Tibial nerve (tissue), 4 donors: Measurements from ENCODE around the gene DNAJC12. TPM values are rescaled to one million over a fixed set of nuclear protein-coding genes. Genes with fewer than 3 reads are reported as not detected.

Experiments
- DNase-seq, 2 donors: peaks; one replicate each; pipeline ENCODE4 v3.0.0-alpha.2; 2019; ENCODE audit warnings: low spot score in 2 of 2
- H3K27ac ChIP-seq, 4 donors: fragments of 200-600 bp; sonication (generic) in 3 of 4; one replicate each; pipeline ENCODE4 v1.5.1; 2017 to 2019; ENCODE audit warnings: mild to moderate bottlenecking in 1 of 4
- H3K27me3 ChIP-seq, 2 donors: fragments of 200-600 bp; sonication (generic) in 1 of 2; one replicate each; pipeline versions ENCODE4 v1.5.1 to v1.6.0; 2017 to 2019
- H3K36me3 ChIP-seq, 3 donors: fragments of 200-600 bp; sonication (generic); one replicate each; pipeline ENCODE4 v1.5.1; 2018 to 2019
- H3K4me1 ChIP-seq, 4 donors: fragments of 200-600 bp; sonication (generic) in 3 of 4; one replicate each; pipeline ENCODE4 v1.5.1; 2017 to 2019
- H3K4me3 ChIP-seq, 4 donors: fragments of 200-600 bp; sonication (generic) in 3 of 4; one replicate each; pipeline ENCODE4 v1.5.1; 2017 to 2019; ENCODE audit warnings: mild to moderate bottlenecking in 1 of 4, moderate library complexity in 1 of 4
- H3K9me3 ChIP-seq, 4 donors: fragments of 200-600 bp; sonication (generic) in 3 of 4; one replicate each; pipeline ENCODE4 v1.5.1; 2017 to 2019
- EP300 ChIP-seq, 2 donors: sonication (generic); formaldehyde crosslinking; IDR thresholded peaks; one replicate each; pipeline ENCODE4 v1.6.1; 2017; ENCODE audit warnings: antibody characterized with exemption in 2 of 2, mild to moderate bottlenecking in 1 of 2
- POLR2A ChIP-seq, 2 donors: fragments of 450-650 bp; IDR thresholded peaks; one replicate each; pipeline ENCODE4 v1.6.1; 2017; ENCODE audit warnings: antibody characterized with exemption in 2 of 2, mild to moderate bottlenecking in 2 of 2, moderate library complexity in 2 of 2
- WGBS, 2 donors: methylation state at CpG; one replicate each; pipeline ENCODE4 v1.1.5; 2018; 5-methylcytosine and 5-hydroxymethylcytosine counted together
- total RNA-seq, 4 donors: library from RNA; depleted of rRNA; stranded (reverse); fragments of >200 nt; gene quantifications; one replicate each; pipeline ENCODE4 v1.1.0, GENCODE V29; 2016
- TF ChIP-seq, protein P1 (sequence below), 5 experiments: fragments of 200-600 bp in 3 of 5; fragments of 450-650 bp in 2 of 5; sonication (generic) in 3 of 5; IDR thresholded peaks; one replicate each; pipeline ENCODE4 v1.5.1; 2016 to 2019; ENCODE audit warnings: antibody characterized with exemption in 5 of 5, mild to moderate bottlenecking in 3 of 5, moderate library complexity in 2 of 5

The DNAJC12 gene
- total RNA-seq, 4 donors from 2014 or later, result 1.2 to 5.4 (median 3.3) TPM

DNA sequence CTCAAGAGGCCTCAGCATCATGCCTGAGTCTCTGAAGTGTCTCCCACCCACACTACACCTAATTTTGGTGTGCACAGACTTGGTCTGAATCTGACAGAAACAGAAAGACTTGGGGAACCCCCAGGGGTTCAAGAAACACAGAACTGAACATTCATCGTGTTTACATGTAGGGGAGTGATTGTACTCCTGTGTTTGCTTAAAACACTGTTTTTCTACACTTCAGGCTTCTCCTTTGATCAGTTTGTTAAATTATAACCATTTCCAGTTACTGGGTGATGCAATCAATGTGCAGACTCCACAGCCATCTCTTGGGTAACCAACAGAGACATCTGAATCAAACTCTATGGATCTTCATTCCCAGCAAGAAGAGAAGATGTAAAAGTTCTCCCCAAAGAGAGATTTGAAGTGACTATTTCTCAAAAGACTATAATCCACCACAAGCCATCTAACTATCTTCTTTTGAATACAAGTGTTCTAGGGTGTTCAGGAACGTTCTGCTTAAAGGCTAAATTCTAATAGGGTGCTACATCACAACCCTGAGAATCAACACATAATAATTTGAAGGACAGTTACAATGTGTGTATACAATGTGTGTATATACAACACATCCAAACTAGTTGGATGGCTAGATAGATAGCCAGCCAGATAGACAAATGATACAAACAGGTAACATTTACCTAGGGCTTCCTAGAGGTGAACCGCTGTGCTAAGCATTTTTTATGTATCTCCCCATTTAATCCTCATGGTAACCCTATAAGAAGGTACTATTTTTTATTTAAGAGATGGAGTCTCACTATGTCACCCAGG, 34.2 kb downstream of the DNAJC12 start:
- Histone ChIP-seq H3K4me3 (no peak overlapping the region), H3K27ac (no peak overlapping the region), H3K9me3 (no peaks in the 10 kb centered on the region), H3K4me1 (no peaks in the 10 kb centered on the region), H3K27me3 (no peaks in the 10 kb centered on the region), H3K36me3 (no peaks in the 10 kb centered on the region)
- 75 to 77% methylated on average over 3 of the region's 3 CpGs for WGBS, 2 donors
- no peak for DNase-seq
- TF ChIP-seq POLR2A (IDR thresholded peaks at IDR 0.05), result no peak
- TF ChIP-seq EP300 (IDR thresholded peaks at IDR 0.05), result no peak
- TF ChIP-seq, protein P1, sequence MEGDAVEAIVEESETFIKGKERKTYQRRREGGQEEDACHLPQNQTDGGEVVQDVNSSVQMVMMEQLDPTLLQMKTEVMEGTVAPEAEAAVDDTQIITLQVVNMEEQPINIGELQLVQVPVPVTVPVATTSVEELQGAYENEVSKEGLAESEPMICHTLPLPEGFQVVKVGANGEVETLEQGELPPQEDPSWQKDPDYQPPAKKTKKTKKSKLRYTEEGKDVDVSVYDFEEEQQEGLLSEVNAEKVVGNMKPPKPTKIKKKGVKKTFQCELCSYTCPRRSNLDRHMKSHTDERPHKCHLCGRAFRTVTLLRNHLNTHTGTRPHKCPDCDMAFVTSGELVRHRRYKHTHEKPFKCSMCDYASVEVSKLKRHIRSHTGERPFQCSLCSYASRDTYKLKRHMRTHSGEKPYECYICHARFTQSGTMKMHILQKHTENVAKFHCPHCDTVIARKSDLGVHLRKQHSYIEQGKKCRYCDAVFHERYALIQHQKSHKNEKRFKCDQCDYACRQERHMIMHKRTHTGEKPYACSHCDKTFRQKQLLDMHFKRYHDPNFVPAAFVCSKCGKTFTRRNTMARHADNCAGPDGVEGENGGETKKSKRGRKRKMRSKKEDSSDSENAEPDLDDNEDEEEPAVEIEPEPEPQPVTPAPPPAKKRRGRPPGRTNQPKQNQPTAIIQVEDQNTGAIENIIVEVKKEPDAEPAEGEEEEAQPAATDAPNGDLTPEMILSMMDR (IDR thresholded peaks at IDR 0.05), result no peak

DNA sequence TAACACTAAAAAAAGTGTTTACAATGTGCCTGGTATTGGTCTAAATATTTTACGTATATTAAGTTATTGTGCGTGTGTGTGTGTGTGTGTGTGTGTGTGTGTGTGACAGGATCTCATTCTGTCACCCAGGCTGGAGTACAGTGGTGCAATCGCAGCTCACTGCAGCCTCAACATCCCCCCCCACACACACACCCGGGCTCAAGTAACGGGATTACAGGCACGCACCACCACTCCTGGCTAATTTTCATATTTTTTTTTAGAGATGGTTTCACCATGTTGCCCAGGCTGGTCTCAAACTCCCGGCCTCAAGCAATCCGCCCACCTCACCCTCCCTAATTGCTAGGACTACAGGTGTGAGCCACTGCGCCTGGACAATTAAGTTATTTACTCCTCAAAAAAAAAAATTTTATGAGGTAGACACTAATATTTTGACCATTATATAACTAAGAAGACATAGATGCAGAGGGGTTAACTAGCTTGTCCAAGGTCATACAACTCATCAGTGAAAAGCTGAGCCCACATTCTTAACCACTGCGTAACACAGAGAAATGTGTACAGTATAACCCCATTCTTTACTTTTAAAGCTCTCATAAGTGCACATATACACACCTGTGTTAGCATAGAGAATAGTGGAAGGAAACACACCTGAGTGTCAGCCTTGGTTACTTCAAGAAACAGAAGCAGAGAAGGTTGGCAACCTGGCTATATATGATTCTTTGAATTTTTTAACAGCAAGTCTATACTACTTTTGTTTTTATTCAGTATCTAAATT, 35.0 kb downstream of the DNAJC12 start:
- no peak overlapping the region for H3K27ac ChIP-seq
- H3K36me3 ChIP-seq, result no peaks in the 10 kb centered on the region
- WGBS, 2 donors, result 81 to 84% methylated on average over 10 of the region's 10 CpGs
- no peak overlapping the region for H3K4me3 ChIP-seq
- no peak for TF ChIP-seq EP300 (IDR thresholded peaks at IDR 0.05)
- no peaks in the 10 kb centered on the region for H3K27me3 ChIP-seq
- no peaks in the 10 kb centered on the region for H3K9me3 ChIP-seq
- DNase-seq, result no peak
- H3K4me1 ChIP-seq, result no peaks in the 10 kb centered on the region

DNA sequence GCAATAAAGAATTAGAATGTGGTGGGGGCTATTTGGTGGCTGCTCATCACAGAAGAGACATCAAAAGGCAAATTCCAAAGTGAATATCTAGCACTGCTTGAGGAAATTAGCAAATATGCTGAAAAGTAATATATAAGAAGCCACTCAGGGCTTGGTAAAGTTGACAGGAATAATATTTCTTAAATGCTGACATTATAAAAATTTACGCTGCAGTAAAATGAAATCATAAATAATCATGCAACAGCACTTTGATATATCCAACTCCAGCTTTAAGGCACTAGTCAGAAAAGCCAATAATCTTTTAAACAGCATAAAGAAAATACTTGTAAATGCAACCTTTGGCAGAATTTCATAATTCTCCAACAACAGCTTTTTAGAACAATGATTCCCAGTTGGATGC, 36.9 kb downstream of the DNAJC12 start:
- WGBS, 2 donors, result 91 to 93% methylated on average over 1 of the region's 1 CpG
- DNase-seq, result no peak
- H3K9me3 ChIP-seq, result no peaks in the 10 kb centered on the region
- no peaks in the 10 kb centered on the region for H3K4me1 ChIP-seq
- no peak overlapping the region for H3K4me3 ChIP-seq
- no peaks in the 10 kb centered on the region for H3K36me3 ChIP-seq
- H3K27me3 ChIP-seq, result no peaks in the 10 kb centered on the region
- H3K27ac ChIP-seq, result no peak overlapping the region
- TF ChIP-seq POLR2A (IDR thresholded peaks at IDR 0.05), result no peak

DNA sequence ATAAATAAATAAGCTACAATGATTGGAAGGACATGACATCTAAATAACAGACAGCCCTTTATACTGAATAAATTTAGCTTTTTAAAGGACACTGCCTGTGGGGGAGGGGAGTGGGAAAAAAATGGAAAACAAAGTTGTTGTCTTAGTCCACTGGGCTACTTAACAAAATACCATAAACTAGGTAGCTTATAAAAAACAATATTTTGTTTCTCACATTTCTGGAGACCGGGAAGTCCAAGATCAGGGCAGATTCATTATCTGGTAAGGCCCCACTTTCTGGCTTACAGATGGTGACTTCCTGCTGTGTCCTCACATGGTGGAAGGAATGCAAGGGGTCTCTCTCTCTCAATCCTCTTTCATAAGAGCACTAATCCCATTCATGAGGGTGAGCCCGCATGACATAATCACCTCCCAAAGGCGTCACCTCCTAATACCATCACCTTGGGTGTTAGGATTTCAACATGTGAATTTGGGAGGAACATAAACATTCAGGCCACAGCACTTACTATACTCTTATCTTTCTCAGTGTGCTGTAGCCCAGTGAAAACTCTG, 43.0 kb downstream of the DNAJC12 start:
- no peak for TF ChIP-seq POLR2A (IDR thresholded peaks at IDR 0.05)
- no peak for TF ChIP-seq EP300 (IDR thresholded peaks at IDR 0.05)
- TF ChIP-seq, protein P1 (IDR thresholded peaks at IDR 0.05), result no peak
- 63 to 69% methylated on average over 3 of the region's 3 CpGs for WGBS, 2 donors
- Histone ChIP-seq H3K27me3 (no peaks in the 10 kb centered on the region), H3K4me1 (no peaks in the 10 kb centered on the region), H3K9me3 (no peaks in the 10 kb centered on the region), H3K27ac (no peak overlapping the region), H3K4me3 (no peak overlapping the region), H3K36me3 (no peaks in the 10 kb centered on the region)
- no peak for DNase-seq

DNA sequence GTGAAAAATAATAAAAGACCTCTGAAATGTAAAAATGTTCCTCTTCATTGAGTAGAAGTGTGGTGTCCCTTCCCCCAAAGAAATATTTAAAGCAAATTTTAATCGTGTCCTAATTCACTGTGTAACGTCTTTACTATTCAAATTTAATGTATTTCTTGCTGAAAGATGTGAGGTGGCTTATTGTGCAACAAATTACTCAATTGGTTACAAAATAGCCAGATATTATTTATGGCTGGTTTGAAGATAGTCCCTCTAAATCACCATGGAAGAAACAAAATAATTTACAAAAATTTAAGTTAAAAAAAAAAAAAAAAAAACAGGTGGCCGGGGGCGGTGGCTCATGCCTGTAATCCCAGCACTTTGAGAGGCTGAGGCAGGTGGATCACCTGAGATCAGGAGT, 43.7 kb downstream of the DNAJC12 start:
- no peak overlapping the region for H3K27ac ChIP-seq
- no peak for DNase-seq
- H3K9me3 ChIP-seq, result no peaks in the 10 kb centered on the region
- H3K27me3 ChIP-seq, result no peaks in the 10 kb centered on the region
- no peak overlapping the region for H3K4me3 ChIP-seq
- WGBS, 2 donors, result 91 to 92% methylated on average over 4 of the region's 4 CpGs
- TF ChIP-seq, protein P1 (IDR thresholded peaks at IDR 0.05), result no peak
- TF ChIP-seq POLR2A (IDR thresholded peaks at IDR 0.05) (no peak), EP300 (IDR thresholded peaks at IDR 0.05) (no peak)
- H3K4me1 ChIP-seq, result no peaks in the 10 kb centered on the region
- H3K36me3 ChIP-seq, result no peaks in the 10 kb centered on the region

DNA sequence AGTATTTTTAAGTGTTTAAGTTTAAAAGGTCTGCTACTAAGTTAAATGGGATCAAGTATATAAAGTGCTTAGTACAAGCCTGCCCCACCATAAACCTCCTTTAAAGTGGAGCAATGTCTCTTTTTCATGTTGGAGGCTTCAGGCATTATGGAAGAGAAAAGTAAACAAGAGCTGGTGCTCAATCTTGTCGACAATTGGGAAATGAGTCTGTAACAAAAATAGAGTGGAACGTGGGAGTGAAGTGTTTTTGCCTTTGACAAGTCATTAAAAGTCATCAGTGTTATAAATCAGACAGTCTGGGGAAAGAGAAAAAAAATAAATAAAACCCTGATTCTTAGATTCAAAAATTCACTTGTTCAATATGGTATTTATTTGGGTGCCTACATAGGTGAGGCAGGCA, 44.7 kb downstream of the DNAJC12 start:
- TF ChIP-seq, protein P1 (IDR thresholded peaks at IDR 0.05), result no peak
- TF ChIP-seq EP300 (IDR thresholded peaks at IDR 0.05) (no peak), POLR2A (IDR thresholded peaks at IDR 0.05) (no peak)
- H3K27ac ChIP-seq, result no peak overlapping the region

More for the DNA sequence above, 44.7 kb downstream of the DNAJC12 start:
- Histone ChIP-seq H3K9me3 (no peaks in the 10 kb centered on the region), H3K4me1 (no peaks in the 10 kb centered on the region), H3K4me3 (no peak overlapping the region), H3K27me3 (no peaks in the 10 kb centered on the region), H3K36me3 (no peaks in the 10 kb centered on the region)
- WGBS, 2 donors, result 15 to 18% methylated on average over 2 of the region's 2 CpGs
- DNase-seq, result no peak
